Stimulated activated CD8-positive, alpha-beta memory T cell treated with anti-CD3 and anti-CD28 coated beads, Interleukin-7, amount 100 ng/mL, for 1 hour (primary cell): ENCODE results near the gene EVX2.
A peak's percentile ranks its signal among the peaks of the same experiment; 100 is the strongest.

Experiments used
- DNase-seq, 2 donors: peaks; one replicate each; pipeline ENCODE4 v3.0.0-alpha.2; 2020; ENCODE audit warnings: low read depth in 2 of 2

EVX2 gene

DNA sequence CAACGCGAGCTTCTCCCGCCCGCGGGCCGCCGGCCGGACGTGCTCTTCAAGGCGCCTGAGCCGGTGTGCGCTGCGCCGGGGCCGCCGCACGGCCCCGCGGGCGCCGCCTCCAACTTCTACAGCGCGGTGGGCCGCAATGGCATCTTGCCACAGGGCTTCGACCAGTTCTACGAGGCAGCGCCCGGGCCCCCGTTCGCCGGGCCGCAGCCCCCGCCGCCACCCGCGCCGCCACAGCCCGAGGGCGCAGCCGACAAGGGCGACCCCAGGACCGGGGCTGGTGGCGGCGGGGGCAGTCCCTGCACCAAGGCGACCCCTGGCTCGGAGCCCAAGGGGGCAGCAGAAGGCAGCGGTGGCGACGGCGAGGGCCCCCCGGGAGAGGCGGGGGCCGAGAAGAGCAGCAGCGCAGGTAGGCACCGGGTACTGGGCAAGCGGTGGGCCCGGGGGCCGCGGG, 24.0 kb upstream of the EVX2 start:
- DNase-seq, result no peak

GRCh38 chr2:176106581-176107539, 23.1 kb upstream of the EVX2 start, which contains the start of gene HOXD11:
Gene HOXD11 (plus strand): TSS chr2:176107280. CDS start chr2:176107356, 76 bp downstream.
- DNase-seq, result no peak

DNA sequence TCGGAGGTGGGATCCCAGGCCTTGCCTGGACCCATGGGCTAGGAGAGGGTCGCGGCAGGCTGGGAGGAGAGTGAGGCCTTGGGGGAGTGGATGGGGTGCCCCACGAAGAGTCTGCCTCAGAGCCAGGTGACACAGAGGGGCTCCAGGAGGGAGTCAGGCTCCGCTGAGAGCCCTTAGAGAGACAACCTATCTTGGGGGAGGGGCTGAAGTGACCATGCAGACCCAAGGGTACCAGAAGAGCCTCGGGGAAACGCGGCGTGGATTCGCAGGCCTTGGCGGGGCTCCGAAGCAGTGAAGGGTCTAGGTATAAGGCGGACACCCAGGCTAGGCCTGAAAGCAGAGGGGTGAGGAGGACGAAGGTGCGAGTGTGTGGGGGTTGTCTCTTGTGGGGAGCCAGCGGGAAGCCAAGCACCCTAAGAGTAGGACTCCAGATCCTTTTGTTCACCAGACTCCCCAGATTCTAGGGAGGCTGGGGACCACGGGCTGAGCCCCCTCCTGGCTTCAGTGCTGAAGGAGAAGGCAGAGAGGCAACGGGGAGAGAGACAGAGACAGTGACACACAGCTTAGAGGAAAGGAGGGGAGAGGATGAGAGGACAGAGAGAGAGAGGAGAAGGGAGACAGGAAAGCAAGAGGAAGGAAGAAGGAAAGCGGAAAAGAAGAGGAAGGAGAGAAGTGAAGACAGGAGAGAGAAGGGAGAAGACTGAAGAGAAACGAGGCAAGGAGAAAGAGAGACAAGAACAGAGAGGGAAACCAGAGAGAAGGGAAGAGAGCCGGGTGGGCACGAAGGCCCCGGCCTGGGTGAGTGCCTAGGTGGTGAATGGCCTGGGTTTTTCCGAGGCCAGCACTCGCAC, 22.2 kb upstream of the EVX2 start:
- DNase-seq, result no peak

- no peak for DNase-seq
These were observed 21.4 kb upstream of the EVX2 start for GRCh38 chr2:176105078-176105729.

- DNase-seq, result no peak
These were observed 20.7 kb upstream of the EVX2 start for GRCh38 chr2:176104316-176105077.

DNA sequence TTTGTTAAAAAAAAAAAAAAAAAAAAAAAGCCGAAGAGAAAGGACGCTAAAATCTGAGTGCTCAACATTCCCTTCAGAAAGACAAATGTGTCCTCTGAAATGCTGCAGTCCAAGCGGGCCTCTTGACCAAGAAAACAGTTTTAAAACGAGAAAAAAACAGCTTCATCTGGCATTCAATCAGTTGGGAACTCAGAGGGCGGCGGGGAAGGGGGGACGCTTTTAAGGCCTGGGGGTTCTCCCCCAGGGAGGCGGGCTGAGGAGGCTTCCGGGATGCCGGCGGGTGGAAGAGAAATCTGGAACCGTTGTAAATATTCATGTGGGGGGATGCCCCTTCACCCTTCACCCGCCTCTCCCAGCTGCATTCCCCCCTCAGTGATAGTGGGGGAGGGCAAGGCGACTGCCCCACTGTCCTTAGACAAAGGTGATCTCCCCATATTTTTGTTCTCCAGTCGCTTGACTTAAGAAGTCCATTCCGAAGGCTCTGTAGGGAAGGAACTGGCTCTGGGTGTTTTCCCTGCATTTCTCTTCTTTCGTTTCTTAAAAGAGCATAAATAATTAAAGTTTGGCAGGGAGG, 20.1 kb upstream of the EVX2 start:
- no peak for DNase-seq

DNA sequence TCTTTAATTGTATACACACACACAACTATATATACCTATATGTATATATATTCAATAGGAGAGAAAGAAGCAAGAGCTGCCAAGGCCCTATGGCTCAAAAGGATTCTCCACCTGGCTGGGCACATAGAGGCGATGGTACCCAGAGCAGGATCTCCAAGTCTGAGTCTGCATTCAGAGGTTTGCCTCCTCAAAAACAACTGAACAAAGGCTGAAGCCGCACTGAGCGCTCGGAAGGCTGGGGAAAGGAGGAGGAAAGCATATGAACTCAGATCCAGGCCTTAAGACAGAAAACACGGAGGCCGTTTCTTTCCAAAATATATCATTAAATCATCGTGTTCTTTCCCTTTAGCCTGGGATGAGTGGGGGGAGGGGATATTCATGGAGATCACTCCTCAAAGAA, 19.4 kb upstream of the EVX2 start:
- DNase-seq, result no peak

DNA sequence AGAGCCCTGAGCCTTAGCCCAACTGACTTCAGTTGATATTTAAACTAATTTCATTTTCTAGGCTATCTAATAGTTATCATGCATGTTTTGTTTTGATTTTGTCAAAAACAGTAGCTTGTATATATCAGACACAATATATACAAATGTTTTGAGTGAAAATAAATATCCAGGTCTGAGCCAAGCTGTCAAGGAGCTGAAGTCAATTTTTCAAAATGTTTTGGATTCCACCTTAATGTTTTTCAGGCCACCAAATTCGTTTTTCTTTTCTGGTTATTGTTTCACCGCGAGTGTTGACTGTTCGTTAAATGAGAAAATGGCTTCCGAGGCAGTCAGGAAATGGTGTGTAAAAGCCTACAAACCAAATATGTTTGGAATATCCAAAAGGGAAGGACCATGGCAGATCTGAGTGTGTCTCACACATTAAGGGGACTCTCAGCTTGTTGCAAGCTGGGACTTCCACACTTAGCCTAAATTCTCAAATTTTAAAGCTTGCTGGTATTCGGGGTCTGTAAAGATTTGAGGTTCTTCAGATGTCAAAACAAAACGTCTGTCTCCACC, 18.6 kb upstream of the EVX2 start:
- no peak for DNase-seq

DNA sequence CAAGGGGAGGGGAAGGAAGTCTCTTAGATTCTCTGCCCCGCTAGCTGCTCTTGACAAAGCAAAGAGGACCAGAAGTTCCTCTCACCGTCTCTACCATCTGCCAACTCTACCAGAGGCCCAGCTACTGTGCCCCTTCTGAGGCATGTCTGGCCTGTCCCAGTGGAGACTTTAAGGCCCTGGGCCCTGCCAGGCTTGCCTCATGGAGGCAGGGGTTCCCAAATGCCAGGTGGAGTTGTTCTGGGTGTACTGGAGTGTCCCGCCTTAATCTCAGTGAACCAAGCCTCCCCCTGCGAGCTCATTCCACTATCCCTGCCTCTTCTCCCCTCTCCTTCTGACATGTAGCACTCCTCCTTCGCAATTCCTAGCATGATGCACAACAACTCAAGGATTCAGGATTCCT, 18.1 kb upstream of the EVX2 start:
- no peak for DNase-seq

- DNase-seq, result no peak
These were observed 17.6 kb upstream of the EVX2 start for GRCh38 chr2:176101216-176101830.

DNA sequence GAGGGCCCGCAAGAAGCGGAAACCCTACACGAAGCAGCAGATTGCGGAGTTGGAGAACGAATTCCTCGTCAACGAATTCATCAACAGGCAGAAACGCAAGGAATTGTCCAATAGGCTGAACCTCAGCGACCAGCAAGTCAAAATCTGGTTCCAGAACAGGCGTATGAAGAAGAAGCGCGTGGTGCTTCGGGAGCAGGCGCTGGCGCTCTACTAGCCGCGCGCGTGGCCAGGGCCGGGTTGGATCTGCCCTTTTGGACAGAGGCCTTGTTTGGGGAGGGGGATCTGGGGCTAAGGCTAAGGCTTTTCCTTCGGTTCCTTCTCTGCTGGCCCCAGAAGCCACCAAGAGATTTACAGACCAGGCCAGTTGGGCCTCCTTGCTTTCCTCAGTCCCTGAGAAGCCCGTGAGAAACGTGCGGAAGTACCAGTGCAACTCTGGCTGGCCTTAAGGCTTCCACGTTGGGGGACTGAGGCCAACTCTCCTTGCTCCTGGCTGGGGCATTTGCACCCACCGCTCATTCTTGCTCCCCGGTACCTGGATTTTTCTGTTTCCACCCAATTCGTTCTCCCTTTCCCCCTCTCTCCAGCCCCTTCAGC, 16.9 kb upstream of the EVX2 start:
- DNase-seq, result no peak

DNA sequence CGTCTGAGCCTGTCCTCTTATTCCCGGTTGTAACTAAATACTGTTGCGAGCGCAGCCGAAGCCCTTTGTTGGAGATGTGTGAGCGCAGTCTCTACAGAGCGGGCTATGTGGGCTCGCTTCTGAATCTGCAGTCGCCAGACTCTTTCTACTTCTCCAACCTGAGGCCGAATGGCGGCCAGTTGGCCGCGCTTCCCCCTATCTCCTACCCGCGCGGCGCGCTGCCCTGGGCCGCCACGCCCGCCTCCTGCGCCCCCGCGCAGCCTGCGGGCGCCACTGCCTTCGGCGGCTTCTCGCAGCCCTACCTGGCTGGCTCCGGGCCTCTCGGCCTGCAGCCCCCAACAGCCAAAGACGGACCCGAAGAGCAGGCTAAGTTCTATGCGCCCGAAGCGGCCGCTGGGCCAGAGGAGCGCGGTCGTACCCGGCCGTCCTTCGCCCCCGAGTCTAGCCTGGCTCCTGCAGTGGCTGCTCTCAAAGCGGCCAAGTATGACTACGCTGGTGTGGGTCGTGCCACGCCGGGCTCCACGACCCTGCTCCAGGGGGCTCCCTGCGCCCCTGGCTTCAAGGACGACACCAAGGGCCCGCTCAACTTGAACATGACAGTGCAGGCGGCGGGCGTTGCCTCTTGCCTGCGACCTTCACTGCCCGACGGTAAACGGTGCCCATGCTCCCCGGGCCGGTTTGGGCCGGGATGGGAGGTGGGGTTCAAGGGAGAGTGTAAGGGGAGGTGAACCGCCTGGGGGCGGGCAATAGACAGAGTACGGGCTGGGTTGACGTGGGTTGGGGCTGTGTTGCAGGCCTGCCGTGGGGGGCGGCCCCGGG, 16.2 kb upstream of the EVX2 start, which contains the start of gene HOXD12:
HOXD12 (plus strand) TSS at position 68 of the 819 bp plus-strand sequence; CDS start at position 75, 7 bp downstream.
- no peak for DNase-seq

DNA sequence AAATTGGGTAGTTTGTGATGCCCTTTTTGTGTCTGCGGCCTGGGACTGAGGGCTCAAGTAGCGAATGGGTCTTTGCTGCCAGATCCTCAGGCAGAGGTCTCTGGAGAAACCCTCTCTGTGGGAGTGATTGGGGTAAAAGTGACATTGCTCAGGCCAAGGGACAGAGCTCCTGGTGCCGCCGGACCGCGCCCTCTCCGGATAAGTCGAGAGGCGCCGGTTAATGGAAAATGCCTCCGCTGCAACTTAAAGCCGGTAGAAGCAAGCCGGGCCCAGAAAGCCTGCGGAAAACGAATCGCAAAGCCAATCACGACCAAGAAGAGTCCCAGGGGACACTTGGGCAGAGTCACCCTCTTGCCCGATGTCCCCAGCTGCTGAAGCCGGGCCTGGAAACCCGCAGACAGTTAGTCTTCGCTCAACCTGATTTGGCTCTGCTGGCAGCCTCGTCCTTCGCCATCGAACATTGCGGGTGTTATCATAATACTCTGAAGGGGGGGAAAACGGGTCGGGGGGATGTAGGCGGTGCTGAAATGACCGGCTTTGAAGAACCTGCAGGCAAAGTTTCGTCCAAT, 15.5 kb upstream of the EVX2 start:
- DNase-seq, result no peak

DNA sequence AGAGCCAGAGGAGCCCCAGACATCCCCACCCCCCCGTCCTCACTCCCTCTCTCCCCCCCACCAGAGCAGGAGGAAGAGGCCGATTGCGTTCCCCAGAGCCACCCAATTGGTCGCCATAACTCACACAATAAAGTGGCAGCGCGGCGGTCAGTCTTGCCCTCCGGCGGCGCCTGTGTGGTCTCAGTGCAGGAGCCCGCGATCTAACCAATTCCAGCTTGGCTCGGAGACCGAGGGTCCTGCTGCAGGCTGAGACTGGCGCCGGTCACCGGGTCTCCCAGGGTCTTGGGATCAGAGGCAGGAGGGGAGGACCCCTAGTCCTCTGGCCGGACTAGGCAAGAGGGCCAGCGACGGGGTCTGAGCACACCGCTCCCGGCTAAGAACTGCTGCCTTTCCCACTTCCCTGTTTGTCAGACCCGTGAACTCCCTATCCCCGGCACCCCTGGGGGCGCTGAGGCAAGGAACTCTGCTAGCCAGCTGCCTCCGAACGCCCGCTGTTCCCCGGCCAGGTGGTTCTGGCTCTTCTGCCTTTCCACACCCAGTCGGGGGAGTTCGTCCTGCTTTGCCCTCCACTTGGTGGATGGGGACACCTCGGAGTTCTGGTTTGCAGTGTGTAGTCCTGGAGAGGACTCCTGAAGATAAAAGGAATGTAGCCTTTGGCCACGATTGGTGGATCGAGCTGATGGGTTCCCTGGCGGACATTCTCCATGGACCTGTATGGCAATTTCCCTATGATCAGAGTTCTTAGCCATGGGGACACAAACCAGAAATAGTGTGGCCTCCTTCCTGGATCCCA, 14.8 kb upstream of the EVX2 start:
- no peak for DNase-seq

GRCh38 chr2:176097820-176098365, 14.1 kb upstream of the EVX2 start:
- DNase-seq, result no peak

- DNase-seq, result peak; percentile 13 to 31
These were observed 13.4 kb upstream of the EVX2 start for GRCh38 chr2:176096986-176097819.
